NCI-H446 treated with DMSO at 0.1 percent for 48 hours (cell line): ENCODE data around the gene GULP1.
"Not testable (repeated sequence)": the region's sequence is repeated elsewhere in the genome, so short reads cannot be mapped to it uniquely, and the experiment has no call there.

ENCODE experiments used
- DNase-seq: peaks from one replicate; lab custom pipeline; 2025; lab: John Stamatoyannopoulos, UW

GULP1 gene

DNA sequence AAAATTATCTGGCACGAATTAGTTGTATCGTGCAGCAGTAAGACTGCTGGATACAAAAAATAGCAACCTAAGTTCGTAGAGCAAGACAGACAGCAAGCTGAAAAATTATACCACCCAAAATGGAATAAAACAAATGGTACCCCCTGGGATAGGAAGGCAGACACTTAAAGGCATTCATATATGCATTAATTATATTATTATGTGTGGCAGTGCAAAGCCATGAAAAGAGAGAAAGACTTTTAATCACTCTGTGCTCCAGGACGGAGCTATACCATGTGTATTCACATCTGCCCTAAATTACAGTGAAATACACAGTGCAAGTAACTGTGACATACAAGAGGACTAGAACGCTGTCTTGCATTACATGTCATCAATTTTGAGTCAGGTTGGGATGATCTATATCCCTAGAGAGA, 235.9 kb downstream of the GULP1 start:
- no peak for DNase-seq

DNA sequence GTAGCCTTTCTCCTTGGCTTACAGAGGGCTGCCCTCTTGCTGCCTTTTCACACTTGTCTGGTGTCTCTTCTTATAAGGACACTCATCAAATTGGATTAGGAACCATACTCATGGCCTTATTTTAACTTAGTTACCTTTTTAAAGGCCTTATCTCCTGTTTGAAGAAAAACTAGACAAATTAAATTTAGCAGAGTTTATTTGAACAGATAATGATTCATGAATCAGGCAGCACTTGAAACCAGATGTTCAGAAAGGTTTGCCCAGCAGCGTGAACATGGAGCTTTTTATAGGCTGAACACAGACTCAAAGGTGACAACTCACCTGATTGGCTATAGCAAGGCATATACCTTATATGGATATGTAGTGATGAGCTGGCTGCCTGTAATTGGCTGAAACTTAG, 238.0 kb downstream of the GULP1 start:
- DNase-seq = no peak

DNA sequence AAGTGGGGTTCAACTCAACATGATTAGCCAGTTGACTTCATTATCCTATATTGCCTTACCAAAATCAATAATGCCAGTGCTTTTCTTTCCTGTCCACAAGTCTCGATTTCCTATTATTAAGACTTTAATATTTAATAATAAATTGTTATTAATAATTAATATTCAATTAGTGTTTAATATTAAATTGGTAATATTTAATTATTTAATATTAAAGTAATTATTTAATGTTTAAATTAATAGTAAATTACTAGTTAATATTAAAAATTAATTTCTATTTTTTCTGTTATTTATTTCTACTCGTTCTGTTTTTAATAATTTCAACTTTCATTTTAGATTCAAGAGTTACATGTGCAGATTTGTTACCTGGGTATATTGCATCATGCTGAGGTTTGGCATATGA, 243.2 kb downstream of the GULP1 start:
- no peak for DNase-seq

DNA sequence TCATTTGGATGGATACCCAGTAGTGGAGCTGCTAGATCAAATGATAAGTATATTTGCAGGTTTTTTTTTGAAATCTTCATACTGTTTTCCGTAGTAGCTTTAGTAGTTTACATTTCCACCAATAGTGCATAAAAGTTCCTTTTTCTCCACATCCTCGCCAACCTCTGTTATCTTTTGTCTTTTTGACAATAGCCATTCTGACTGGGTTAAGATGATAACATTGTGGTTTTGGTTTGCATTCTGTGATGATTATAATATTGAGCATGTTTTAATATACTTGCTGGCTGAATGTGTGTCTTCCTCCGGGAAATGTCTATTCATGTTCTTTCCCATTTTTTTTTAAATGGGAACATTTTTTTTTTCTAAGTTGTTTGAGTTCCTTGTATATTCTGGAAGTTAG, 260.0 kb downstream of the GULP1 start:
- no peak for DNase-seq

DNA sequence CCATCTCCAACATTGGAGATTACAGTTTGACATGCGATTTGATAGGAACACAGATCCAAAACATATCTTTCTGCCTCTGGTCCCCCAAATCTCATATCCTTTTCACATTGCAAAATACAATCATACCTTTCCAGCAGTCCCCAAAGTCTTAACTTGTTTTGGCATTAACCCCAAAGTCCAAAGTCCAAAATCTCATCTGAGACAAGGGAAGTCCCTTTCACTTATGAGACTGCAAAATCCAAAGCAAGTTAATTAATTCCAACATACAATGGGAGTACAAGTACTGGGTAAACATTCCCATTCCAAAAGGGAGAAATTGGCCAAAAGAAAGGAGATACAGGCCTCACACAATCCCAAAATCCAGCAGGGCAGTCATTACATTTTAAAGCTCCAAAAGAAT, 265.4 kb downstream of the GULP1 start:
- no peak for DNase-seq

DNA sequence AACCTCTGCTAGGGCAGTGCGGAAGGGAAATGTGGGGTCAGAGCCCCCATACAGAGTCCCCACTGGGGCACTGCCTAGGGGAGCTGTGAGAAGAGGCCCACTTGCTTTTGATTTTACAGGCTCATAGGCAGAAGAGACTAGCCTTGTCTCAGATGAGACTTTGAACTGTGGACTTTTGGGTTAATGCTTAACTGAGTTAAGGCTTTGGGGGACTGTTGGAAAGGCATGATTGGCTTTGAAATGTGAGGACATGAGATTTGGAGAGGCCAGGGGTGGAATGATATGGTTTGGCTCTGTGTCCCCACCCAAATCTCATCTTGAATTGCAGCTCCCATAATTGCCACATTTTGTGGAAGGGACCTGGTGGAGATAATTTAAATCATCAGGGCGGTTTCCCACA, 267.8 kb downstream of the GULP1 start:
- DNase-seq = not testable (repeated sequence)

DNA sequence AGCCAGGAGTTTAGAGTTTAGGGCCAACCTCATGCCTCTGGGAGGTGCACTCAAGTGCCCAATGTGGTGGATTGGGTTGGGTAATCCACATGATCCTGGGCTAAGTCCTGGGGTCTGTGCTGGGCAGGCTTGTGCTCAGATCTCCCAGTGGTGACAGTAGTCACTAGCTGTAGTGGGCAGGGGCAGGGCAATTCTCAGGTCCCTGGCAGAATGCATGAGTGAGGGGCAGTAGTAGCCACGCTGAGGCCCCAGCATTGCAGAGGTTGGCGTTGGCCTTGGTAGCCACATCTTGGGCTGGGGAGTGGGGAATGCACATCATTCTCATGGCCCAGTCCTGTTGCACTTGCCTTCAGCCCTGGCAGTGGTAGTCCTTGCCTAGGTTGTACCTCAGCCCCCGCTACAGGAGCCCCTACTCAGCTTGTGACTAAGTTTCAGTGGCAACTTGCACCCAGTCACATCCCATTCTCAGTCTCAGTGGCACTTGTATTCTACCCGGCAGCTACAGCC, 269.9 kb downstream of the GULP1 start:
- DNase-seq = no peak

DNA sequence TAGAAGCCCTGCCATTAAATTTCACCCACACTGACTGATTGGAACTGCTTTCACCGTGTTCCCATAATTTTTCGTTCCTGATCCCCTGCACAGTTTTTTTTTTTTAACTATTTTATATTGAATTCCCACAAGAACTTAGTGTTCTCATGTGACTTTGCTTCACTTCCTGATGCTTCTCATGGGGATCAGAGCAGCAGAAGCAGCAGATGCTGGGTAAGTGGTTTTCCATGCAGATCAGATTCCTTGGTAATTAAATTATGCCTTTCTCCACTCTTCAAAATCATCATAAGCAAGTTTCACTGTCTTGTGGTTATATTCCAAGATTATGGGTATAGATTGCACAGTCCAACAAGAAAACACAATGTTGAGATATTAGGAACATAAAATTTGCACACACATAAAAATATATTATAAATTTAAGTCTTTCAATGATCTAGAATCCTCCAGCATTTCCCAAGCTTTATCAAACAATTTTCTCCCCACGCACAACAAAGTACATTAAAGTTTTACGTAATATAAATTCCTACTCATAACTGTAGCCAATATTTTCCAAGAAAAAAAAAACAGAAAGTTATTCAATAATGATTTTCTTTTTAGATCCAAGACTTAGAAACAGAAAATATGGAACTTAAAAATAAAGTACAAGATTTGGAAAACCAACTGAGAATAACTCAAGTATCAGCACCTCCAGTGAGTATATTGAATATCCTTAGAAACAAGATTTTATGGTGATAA, 277.9 kb downstream of the GULP1 start:
- DNase-seq = no peak

DNA sequence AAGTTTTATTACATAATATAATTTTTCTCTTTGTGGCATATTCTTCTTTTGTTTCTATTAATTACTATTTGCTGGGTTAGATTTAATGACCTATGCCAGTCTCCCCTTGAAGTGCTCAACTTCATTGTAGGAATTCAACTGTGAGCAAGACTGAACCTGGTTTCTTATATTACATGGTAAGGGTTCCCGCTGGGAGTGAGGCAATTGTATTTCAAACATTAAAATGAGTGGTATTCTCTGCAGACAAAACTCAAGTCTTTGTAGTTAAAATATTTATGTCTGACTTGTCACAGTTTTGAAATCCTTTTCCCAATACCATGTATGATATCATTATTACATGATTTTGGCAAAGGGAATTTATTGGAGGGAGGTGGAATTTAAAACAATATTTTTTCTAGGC, 278.7 kb downstream of the GULP1 start:
- DNase-seq = no peak

DNA sequence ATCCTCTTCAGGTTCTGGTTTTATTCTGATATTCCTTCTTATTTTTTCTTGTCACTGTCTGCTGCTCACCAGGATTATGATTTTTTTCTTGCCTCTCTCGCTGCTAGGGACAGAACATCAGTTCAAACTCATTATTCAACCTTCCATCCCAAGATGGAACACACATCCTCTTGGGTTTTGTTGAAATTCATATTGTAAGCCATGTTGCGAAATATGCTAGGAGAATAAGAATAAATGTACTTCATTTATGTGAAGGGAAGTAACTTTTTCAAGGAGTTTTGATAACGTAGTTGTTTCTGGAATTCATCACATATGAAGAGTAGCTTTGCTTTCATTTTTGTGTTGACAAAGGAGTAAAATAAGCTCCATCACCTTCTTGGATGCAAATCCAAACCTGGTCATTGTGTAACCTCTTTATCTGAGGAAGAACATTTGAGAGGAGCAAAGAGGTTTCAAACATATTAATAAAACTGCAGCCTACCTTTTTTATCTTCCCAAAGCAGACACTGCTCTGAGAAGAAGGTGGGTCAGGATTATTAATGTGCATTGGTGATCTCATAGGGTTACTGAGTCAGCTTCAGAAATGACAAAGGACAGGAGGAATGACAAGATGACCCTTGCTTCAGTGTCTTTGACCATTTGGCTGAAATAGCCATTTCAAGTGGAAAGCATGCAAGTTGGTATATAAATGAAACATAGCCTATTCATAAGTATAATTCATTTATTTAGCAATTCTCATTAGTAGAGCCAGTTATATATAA, 280.0 kb downstream of the GULP1 start:
- DNase-seq = no peak

DNA sequence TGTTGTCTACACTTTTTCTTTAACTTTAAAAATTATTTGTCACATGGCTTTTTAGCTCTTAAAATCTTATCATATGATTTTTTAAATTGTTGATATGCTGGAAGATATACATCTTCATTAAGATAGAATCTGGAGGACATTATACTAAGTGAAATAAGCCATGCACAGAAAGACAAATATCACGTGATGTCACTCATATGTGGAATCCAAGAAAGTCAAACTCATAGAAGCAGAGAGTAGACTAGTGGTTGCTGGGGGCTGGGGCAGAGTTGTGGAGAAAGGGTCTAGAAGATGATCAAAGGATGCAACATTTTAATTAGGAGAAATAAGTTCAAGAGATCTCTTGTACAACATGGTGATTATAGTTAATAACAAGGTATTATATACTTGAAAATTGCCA, 280.9 kb downstream of the GULP1 start:
- DNase-seq = no peak

DNA sequence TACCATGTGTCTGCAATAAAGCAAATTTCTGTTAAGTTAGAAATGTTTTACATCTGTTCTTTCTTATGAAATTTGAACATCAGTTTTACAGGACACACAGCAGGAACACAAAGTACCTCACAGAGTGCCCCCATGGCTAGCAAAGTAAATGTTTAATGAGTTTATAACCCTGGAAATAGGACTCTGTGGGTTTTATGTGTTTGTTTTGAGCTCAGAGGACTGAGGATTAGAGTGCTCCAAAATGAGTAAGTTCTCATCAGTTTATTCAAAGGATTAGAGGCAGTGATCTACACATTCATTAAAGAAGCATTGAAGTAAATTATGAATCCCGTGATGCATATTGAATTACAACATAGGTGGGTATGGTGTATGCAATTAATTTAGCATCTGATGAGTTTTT, 281.8 kb downstream of the GULP1 start:
- DNase-seq = no peak

DNA sequence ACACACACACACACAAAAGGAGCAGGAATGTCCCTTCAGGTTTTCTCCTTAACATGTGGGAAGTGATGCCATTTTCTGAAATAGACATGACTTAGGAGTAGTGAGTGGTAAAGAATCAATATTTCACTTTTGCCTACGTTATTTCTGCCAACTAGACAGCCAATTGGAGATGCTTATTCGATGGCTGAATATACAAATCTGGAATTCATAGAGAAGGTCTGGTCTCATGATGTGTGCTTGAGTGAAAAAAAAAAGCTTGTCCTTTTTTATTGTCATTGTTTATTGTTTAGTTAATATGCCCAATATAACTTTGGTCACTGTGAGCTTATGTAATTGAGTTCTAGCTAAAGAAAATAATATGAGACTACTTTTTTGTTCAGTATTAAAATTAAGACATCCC, 284.3 kb downstream of the GULP1 start:
- no peak for DNase-seq

DNA sequence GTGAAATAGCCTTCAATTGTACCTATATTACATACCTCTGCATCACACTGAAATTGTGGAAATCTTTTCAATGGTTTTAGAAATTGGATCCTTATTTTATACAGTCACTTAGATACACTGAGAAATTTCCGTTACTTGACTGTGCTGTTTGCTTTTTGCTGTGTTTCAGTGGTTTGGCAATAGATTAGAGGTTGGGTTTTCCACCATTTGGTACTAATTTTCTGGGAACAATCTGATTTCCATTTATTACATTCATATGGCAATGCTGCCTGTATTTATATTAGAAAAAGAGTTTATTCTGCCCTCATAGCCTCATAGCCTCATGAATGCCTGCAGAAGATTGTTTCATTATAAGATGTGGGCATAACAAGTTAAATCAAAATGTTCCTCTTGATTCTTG, 285.0 kb downstream of the GULP1 start:
- DNase-seq = no peak

DNA sequence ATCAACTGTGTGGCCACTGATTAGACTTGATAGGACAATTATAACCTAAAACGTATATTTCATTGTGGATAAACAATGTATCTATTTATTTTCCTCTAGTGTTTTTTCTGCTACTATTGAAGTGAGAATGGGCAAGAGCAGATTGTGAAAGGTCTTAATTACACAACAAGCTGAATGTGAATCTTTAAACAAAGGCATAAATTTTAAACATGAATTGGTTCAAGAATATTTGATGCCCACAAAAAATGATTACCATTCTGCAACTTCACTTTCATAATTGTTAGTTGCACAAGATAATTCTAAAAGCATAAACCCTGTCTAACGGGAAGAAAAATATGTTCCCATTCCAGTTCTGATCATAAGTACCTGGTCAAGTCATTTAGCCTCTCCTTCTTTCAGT, 285.6 kb downstream of the GULP1 start:
- DNase-seq = no peak

DNA sequence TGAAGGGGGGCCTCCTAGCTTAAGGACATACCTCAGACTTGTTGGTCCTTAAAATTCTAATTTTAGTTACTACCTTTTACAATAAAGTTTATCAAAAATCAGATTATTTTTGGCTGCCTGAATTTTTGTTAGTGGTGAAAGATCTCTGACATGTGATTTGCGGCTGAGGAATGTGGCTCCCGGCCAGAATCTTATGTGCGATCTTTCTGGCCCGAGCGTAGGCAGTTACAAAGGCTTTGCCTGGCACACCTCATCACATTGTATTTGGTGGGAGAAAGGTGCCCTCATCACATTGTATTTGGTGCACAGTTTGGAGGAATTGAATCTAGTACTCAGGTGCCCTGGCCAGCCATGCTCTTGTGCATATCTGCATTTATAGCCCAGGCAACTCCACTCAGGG, 289.1 kb downstream of the GULP1 start:
- no peak for DNase-seq

DNA sequence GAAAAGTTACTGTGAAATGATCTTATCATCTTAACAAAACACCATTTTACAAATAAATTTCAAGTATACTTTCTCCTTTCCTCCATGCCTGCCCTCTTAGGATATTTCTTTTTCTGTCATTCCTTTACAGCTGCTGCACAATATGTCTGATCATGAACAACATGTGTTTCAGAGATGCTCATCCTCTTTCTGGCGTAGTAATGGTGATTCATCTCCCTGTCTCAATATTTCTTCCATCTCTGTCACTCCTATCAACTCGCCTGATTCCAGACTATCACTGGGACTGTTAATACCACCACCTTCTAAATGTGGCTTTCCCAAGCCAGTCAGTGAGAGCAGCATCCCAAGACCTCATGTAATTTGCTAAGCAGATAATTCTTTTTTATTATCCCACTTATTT, 290.5 kb downstream of the GULP1 start:
- no peak for DNase-seq

DNA sequence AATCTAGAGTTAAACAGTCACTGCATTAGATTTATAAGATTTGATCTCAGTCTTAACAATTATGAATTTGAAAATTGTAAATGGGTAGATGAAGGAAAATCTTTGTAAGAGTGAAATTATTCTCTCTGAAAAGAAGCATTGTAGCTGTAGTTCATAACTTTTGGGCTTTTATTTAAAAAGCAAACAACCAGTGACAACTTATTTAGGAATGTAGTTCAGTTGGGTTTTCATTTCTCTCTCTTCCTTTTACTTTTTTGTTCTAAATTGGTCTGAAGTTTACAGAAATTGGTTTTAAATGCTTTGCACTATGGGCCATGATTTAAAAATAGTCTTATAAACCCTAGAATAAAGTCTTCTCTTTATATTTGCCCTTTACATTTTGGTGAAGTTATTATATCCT, 296.6 kb downstream of the GULP1 start:
- DNase-seq = no peak

DNA sequence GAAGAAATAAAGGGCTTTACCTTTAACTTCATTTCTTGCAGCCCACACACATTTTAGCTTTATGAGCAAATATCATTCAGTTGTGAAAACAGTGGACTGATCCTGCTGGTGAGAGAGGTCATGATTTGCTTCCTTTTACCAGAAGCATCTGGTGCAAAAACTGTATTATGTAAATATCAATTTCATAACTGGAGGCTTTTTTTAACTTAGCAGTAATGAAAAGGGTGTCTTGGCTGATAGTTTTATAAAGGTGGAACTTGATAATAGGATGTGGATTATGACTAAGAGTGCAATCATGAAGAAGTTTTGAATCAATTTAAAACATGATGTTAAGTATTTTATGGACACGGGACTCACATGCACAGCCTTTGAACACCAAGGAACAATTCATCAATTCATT, 304.4 kb downstream of the GULP1 start:
- DNase-seq = no peak

DNA sequence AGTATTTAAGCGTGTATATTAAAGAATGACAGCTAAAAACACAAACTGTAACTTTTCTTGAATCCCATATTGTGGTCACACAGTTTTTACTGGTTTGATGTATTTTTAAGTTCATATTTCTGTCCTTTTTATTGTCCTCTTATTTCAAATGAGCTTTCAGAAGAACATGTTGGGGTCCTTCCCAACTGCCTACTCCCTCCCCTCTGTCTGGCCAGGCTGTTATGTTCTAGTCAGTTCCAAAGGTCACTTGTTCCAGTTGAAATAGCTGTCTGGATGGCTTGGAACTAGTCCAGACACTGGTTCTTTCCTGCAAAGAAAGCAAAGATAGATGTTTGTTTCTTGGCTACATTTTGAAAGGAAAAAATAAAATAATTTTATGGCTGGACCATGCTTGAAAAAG, 306.9 kb downstream of the GULP1 start:
- peak; percentile 58 for DNase-seq

DNA sequence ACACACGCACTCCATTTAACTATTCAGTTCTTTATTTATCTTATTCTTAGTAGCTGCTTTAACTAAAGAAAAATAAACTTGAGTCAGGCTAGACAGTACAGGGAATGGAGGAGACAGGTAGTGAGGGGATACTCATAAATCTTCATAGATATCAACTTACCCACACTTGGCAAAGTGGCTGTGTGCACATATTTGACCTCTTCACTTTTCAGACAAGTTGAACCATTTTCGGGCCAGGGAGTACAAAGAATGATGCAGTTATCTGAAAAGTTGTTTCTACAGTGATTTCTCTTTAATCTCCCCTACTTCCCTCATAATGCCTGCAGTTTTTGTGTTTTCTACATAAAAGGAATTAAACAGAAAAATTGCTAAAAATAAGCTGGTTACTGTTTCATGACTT, 307.5 kb downstream of the GULP1 start:
- no peak for DNase-seq

DNA sequence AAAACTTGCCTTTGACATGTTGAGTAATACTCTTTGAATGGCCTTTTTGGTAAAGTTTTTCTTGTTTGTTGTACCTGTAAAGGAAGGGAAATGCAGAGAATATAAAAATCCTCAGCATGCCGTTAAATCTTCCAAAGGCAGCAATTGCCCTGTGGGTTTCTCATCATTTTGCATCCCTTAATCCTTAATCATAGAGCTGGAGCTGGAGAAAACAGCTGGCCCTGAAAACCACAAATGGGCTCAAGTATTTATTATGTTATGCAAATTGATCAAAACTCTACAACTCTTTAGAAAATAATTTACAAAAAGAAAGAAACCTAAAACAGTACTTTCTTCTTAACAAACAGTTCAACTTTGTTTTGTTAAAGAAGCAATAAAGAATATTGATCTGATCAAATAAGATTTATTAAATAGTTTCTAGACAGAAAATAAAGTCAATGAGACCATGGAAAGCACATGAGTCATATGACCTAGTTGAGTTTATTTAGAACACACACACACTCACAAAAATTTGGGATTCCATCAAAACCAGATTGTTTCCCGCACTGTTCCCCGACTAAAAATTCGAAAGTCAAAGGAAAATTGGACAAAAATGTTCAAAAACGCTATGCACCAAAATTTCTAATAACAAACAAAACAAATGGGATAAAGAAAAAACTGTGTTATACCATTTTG, 309.0 kb downstream of the GULP1 start:
- no peak for DNase-seq

DNA sequence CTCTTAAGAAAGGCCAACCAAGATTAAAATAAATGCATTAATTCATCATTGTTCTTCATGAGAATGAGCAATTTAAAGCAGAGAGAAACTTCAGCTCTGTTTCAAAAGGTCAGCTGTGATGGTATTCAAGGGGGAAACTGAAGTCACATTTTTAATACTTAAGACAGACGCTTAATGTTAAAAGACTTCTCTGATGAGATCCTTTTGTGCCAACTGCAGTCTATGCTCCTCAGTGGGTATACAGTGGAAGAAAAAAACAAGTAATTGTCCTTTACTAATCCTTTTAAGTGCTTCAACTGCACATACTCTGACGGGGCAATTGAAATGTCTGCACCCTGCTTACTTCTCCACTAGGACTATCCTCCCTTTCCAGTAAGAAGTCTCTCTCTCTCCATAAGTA, 309.7 kb downstream of the GULP1 start:
- DNase-seq = no peak
